Cardiac fibroblast (primary cell): ENCODE results near the gene TTYH3.

Source experiments
- DNase-seq, 2 donors: peaks; one replicate each; pipeline versions ENCODE4 v3.0.0 to v3.0.0-alpha.2; 2010; ENCODE audit warnings: low read depth in 2 of 2
- H3K4me3 ChIP-seq, 2 donors: replicated peaks in 1 of 2; 1 replicate in 1 of 2; 2 replicates in 1 of 2; pipeline ENCODE4 v1.5.1; 2011; ENCODE audit warnings: low read depth in 2 of 2, low read length in 2 of 2, mild to moderate bottlenecking in 2 of 2, moderate library complexity in 1 of 2
- TF ChIP-seq, protein P1 (sequence below): IDR thresholded peaks from one replicate; pipeline ENCODE4 v1.5.1; 2011; ENCODE audit warnings: low read depth, mild to moderate bottlenecking, low read length, inconsistent platforms

The TTYH3 gene

DNA sequence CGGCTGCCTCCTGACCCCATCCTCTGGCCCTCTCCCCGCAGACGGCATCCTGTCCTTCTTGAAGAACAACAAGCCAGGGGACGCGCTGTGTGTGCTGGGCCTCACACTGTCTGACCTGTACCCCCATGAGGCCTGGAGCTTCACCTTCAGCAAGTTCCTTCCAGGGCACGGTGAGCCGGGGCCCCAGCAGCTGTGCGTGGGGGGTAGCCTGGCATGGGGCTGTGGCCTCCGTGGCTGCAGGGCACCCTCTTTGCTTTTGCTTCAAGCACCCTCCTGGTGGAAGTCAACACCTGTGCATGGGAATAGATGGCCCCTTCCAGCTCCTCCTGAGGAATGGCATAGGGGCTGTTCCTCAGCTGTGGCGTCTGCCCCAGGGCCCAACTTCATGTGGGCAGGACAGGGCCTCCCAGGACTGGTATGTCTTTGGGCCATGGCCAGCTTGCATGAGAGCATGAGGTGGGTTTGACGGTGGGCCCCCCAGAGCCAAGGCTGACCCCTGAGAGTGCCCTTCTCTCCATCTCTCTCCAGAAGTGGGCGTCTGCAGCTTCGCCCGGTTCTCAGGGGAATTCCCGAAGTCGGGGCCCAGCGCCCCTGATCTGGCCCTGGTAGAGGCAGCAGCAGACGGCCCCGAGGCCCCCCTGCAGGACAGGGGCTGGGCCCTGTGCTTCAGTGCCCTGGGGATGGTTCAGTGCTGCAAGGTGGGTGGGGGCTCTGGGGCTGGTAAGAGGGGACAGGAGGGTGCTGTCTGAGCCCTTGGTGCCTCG, 76.9 kb downstream of the TTYH3 start:
- TF ChIP-seq, protein P1, sequence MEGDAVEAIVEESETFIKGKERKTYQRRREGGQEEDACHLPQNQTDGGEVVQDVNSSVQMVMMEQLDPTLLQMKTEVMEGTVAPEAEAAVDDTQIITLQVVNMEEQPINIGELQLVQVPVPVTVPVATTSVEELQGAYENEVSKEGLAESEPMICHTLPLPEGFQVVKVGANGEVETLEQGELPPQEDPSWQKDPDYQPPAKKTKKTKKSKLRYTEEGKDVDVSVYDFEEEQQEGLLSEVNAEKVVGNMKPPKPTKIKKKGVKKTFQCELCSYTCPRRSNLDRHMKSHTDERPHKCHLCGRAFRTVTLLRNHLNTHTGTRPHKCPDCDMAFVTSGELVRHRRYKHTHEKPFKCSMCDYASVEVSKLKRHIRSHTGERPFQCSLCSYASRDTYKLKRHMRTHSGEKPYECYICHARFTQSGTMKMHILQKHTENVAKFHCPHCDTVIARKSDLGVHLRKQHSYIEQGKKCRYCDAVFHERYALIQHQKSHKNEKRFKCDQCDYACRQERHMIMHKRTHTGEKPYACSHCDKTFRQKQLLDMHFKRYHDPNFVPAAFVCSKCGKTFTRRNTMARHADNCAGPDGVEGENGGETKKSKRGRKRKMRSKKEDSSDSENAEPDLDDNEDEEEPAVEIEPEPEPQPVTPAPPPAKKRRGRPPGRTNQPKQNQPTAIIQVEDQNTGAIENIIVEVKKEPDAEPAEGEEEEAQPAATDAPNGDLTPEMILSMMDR, result no peak
- H3K4me3 ChIP-seq, result no peak overlapping the region
- DNase-seq, result no peak

DNA sequence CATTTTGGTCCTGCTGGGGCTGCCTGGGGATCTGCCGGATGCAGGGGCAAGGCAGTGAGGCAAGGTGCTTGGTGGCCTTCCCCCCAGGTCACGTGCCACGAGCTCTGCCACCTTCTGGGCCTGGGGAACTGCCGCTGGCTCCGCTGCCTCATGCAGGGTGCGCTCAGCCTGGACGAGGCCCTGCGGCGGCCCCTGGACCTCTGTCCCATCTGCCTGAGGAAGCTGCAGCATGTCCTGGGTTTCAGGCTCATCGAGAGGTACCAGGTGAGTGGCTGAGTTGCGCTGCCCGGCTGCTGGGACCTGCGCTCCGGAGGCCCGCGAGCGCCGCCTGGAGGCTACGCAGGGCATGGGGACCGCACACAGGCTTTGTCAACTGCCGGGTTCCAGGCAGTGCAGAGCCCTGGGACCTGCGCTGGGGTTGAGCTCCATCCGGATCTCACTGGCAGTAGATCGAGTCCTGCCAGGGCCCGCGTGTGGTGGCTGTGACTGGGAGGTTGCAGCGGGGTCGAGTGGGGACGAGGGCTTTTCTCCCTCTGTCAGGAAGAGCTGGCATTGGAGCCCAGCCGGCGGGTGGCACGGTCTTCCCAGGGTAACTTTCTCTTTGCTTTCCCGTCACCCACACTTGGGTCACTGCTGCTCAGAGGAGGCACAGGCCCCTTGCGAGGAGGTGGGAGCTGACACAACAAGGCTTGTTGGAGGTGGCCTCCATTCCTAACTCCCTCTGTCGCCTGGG, 77.9 kb downstream of the TTYH3 start:
- no peak overlapping the region for H3K4me3 ChIP-seq
- peak; percentile 33 to 61 for DNase-seq
- TF ChIP-seq, protein P1, result peak; percentile 89

DNA sequence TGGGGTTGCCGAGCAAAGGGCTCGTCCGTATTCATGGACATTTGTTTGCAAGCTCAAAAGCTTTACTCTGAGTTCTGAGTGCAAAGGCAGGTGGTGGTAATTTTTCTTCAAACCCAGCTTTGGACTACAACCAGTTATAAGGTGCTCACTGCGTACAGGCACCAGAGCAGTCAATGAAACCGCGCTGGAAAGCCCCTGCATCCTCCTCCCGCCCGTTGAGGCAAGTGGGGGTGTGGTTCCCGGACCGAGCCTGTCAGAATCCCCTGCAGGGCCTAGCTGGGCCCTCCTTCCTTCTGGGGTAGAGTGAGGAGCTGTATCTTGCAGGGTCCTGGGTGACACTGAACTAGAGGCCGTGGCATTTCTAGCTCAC, 78.5 kb downstream of the TTYH3 start:
- no peak for DNase-seq
- H3K4me3 ChIP-seq, result no peak overlapping the region
- TF ChIP-seq, protein P1, result no peak

DNA sequence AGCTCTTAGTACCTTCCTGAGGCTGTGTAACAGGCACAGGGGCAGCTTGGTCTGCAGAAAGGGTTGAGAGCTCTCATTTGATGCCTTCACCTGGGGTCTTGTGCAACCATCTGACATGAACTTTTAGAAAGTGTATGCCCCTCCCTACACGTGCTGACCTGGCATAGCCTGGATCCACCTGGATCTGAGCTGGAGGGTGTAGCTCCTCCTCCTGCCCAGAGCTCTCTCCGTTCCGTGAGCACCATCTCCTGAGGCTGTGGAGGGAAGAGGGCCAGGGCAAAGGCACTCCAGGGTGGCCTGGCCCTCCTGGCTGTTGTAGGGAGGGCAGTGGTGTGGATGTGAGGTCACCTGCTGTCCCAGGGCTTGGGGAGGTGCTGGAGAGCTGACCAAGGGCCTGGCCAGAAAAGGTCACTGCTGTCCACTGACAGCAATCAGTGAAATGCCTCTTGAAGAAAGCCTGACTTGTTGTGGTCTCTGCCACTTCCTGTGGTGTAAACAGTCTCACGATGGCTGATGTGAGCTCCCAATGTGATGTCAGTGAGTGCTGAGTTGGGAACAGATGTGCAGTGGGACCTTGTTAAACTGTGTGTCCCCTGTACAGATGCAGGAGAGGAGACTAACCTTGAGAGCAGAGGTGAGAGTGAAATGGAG, 79.2 kb downstream of the TTYH3 start:
- no peak for DNase-seq
- no peak overlapping the region for H3K4me3 ChIP-seq
- TF ChIP-seq, protein P1, result no peak

DNA sequence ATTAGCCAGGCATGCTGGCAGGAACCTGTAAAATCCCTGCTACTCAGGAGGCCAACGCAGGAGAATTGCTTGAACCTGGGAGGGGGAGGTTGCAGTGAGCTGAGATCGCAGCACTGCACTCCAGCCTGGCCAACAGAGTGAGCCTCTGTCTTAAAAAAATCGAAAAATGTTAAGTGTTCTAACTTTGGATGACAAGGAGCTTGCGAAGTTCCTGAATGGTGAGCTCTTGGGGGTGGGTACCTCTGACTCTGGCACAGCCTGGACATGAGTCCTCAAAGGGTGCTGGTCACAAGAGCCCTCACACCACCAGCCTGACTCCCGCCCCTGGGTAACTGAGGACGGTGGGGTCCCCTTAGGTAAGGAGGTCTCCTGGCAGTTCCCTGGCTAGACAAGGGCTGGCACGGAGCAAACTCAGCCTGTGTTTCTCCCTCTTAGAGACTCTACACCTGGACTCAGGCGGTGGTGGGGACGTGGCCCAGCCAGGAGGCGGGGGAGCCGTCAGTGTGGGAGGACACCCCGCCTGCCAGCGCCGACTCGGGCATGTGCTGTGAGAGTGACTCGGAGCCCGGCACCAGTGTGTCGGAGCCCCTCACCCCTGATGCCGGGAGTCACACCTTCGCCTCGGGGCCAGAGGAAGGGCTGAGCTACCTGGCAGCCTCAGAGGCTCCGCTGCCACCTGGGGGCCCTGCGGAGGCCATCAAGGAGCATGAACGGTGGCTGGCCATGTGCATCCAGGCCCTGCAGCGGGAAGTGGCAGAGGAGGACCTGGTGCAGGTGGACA, 80.3 kb downstream of the TTYH3 start:
- TF ChIP-seq, protein P1, result no peak
- no peak overlapping the region for H3K4me3 ChIP-seq
- DNase-seq, result no peak

DNA sequence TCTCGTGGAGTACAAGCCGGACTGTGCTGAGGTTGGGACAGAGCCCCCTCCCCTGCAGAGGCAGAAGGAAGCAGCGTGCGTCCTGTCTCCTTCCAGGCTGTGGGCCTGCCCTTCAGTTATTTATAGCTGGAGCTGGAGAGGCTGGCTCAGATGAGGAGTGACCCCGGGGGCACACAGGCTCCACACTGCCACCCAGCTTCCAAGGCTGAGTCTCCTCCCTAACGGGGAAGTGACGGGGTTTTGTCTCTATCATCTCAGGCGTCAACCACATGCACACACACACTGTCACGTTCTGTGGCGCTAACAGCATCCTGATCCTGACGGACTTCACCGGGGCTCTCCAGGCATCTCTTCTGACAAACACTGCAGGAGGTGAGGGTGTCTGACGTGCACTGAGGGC, 81.6 kb downstream of the TTYH3 start:
- H3K4me3 ChIP-seq, result no peak overlapping the region
- no peak for DNase-seq
- TF ChIP-seq, protein P1, result no peak
